ENCODE data around the gene PDE4D. TPM values are rescaled to one million over a fixed set of nuclear protein-coding genes. Genes with fewer than 3 reads are reported as not detected.

PDE4D gene
- total RNA-seq, 1 experiment from 2014 or later = 3.3 TPM

DNA sequence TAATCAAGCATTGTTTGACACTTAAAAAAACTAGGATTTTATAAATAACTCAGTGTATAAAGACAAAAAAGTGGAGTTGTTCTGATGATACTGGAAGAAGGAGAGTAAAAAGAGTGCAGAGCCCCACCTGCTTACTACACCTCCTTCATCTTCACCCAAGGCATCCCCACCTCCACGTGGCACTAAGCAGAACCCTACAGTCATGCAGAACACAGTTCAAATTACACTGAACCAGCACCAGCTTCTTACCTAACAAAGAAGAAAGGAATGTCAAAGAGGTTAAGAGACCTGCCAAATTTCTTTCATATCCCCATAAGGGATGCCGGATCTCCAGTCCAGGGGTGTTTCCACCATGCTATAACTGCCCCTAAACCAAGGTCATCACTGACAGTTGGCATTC is 55.5 kb downstream of the PDE4D start:
- ATAC-seq (peak; percentile 52), DNase-seq (ENCODE audit: low spot score) (no peak)
- TF ChIP-seq HMGA2 (CRISPR knock-in tag; IDR thresholded peaks at IDR 0.05) = no peak
- no peak for TF ChIP-seq JUN (CRISPR knock-in tag; IDR thresholded peaks at IDR 0.05)
- TF ChIP-seq GTF2I (CRISPR knock-in tag; conservative IDR thresholded peaks at IDR 0.05) = no peak
- Mint-ChIP-seq H3K27me3 (ENCODE audit: low read depth) (no peaks in the 10 kb centered on the region), H3K4me1 (peaks cover 13% of the 10 kb centered on the region), H3K9me3 (no peaks in the 10 kb centered on the region), H3K36me3 (no peaks in the 10 kb centered on the region), H3K4me3 (no peak overlapping the region), H3K27ac (no peak overlapping the region)
- POLR2A ChIA-PET = no interaction called here
- CTCF ChIA-PET = no interaction called here

DNA sequence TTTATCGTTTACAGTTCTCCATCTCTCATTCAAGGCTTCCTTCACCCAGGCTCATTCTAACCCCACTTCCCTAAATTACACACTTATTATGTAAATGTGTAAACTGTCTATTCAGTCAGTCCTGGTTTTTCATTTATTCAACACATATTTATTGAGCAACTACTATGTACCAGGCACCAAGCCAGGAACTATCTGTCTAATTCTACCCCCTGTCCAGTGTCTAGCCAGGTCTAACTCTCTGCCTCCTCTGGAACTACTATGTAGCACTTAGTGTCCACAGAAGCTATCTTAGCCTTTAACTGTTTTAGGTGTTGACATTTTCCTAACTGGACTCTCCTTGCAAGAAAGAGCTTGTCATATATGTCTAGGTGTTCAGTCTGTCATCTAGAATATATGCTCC is 56.5 kb downstream of the PDE4D start:
- H3K9me3 Mint-ChIP-seq = no peaks in the 10 kb centered on the region
- H3K27me3 Mint-ChIP-seq (ENCODE audit: low read depth) = no peaks in the 10 kb centered on the region
- no peak overlapping the region for H3K27ac Mint-ChIP-seq
- H3K4me1 Mint-ChIP-seq = peaks cover 17% of the 10 kb centered on the region
- CTCF ChIA-PET = no interaction called here
- POLR2A ChIA-PET = no interaction called here
- no peak for DNase-seq (ENCODE audit: low spot score)
- no peaks in the 10 kb centered on the region for H3K36me3 Mint-ChIP-seq
- ATAC-seq = no peak
- H3K4me3 Mint-ChIP-seq = no peak overlapping the region
- TF ChIP-seq, protein P1, sequence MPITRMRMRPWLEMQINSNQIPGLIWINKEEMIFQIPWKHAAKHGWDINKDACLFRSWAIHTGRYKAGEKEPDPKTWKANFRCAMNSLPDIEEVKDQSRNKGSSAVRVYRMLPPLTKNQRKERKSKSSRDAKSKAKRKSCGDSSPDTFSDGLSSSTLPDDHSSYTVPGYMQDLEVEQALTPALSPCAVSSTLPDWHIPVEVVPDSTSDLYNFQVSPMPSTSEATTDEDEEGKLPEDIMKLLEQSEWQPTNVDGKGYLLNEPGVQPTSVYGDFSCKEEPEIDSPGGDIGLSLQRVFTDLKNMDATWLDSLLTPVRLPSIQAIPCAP (CRISPR knock-in tag; IDR thresholded peaks at IDR 0.05) = no peak
- TF ChIP-seq GABPB1 (CRISPR knock-in tag; IDR thresholded peaks at IDR 0.05) (no peak), ESRRA (CRISPR knock-in tag; IDR thresholded peaks at IDR 0.05; ENCODE audit: borderline replicate concordance) (no peak), ZNF263 (CRISPR knock-in tag; IDR thresholded peaks at IDR 0.05; ENCODE audit: low read depth) (no peak), ZNF416 (CRISPR knock-in tag; IDR thresholded peaks at IDR 0.05) (no peak), ZNF232 (CRISPR knock-in tag; IDR thresholded peaks at IDR 0.05) (no peak), NFATC4 (CRISPR knock-in tag; IDR thresholded peaks at IDR 0.05) (no peak), KAT7 (CRISPR knock-in tag; IDR thresholded peaks at IDR 0.05; ENCODE audit: borderline replicate concordance) (no peak), NR1H2 (CRISPR knock-in tag; IDR thresholded peaks at IDR 0.05) (no peak), TEAD1 (CRISPR knock-in tag; IDR thresholded peaks at IDR 0.05) (no peak), JAZF1 (CRISPR knock-in tag; IDR thresholded peaks at IDR 0.05) (no peak)
- TF ChIP-seq, protein P2, sequence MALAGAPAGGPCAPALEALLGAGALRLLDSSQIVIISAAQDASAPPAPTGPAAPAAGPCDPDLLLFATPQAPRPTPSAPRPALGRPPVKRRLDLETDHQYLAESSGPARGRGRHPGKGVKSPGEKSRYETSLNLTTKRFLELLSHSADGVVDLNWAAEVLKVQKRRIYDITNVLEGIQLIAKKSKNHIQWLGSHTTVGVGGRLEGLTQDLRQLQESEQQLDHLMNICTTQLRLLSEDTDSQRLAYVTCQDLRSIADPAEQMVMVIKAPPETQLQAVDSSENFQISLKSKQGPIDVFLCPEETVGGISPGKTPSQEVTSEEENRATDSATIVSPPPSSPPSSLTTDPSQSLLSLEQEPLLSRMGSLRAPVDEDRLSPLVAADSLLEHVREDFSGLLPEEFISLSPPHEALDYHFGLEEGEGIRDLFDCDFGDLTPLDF (CRISPR knock-in tag; IDR thresholded peaks at IDR 0.05) = no peak
- TF ChIP-seq, protein P3, sequence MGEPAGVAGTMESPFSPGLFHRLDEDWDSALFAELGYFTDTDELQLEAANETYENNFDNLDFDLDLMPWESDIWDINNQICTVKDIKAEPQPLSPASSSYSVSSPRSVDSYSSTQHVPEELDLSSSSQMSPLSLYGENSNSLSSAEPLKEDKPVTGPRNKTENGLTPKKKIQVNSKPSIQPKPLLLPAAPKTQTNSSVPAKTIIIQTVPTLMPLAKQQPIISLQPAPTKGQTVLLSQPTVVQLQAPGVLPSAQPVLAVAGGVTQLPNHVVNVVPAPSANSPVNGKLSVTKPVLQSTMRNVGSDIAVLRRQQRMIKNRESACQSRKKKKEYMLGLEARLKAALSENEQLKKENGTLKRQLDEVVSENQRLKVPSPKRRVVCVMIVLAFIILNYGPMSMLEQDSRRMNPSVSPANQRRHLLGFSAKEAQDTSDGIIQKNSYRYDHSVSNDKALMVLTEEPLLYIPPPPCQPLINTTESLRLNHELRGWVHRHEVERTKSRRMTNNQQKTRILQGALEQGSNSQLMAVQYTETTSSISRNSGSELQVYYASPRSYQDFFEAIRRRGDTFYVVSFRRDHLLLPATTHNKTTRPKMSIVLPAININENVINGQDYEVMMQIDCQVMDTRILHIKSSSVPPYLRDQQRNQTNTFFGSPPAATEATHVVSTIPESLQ (CRISPR knock-in tag; IDR thresholded peaks at IDR 0.05) = no peak
- TF ChIP-seq, protein P4, sequence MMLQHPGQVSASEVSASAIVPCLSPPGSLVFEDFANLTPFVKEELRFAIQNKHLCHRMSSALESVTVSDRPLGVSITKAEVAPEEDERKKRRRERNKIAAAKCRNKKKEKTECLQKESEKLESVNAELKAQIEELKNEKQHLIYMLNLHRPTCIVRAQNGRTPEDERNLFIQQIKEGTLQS (CRISPR knock-in tag; conservative IDR thresholded peaks at IDR 0.05) = no peak
- TF ChIP-seq, protein P5, sequence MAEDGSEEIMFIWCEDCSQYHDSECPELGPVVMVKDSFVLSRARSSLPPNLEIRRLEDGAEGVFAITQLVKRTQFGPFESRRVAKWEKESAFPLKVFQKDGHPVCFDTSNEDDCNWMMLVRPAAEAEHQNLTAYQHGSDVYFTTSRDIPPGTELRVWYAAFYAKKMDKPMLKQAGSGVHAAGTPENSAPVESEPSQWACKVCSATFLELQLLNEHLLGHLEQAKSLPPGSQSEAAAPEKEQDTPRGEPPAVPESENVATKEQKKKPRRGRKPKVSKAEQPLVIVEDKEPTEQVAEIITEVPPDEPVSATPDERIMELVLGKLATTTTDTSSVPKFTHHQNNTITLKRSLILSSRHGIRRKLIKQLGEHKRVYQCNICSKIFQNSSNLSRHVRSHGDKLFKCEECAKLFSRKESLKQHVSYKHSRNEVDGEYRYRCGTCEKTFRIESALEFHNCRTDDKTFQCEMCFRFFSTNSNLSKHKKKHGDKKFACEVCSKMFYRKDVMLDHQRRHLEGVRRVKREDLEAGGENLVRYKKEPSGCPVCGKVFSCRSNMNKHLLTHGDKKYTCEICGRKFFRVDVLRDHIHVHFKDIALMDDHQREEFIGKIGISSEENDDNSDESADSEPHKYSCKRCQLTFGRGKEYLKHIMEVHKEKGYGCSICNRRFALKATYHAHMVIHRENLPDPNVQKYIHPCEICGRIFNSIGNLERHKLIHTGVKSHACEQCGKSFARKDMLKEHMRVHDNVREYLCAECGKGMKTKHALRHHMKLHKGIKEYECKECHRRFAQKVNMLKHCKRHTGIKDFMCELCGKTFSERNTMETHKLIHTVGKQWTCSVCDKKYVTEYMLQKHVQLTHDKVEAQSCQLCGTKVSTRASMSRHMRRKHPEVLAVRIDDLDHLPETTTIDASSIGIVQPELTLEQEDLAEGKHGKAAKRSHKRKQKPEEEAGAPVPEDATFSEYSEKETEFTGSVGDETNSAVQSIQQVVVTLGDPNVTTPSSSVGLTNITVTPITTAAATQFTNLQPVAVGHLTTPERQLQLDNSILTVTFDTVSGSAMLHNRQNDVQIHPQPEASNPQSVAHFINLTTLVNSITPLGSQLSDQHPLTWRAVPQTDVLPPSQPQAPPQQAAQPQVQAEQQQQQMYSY (CRISPR knock-in tag; IDR thresholded peaks at IDR 0.05) = no peak
- TF ChIP-seq, protein P6, sequence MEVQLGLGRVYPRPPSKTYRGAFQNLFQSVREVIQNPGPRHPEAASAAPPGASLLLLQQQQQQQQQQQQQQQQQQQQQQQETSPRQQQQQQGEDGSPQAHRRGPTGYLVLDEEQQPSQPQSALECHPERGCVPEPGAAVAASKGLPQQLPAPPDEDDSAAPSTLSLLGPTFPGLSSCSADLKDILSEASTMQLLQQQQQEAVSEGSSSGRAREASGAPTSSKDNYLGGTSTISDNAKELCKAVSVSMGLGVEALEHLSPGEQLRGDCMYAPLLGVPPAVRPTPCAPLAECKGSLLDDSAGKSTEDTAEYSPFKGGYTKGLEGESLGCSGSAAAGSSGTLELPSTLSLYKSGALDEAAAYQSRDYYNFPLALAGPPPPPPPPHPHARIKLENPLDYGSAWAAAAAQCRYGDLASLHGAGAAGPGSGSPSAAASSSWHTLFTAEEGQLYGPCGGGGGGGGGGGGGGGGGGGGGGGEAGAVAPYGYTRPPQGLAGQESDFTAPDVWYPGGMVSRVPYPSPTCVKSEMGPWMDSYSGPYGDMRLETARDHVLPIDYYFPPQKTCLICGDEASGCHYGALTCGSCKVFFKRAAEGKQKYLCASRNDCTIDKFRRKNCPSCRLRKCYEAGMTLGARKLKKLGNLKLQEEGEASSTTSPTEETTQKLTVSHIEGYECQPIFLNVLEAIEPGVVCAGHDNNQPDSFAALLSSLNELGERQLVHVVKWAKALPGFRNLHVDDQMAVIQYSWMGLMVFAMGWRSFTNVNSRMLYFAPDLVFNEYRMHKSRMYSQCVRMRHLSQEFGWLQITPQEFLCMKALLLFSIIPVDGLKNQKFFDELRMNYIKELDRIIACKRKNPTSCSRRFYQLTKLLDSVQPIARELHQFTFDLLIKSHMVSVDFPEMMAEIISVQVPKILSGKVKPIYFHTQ (CRISPR knock-in tag; IDR thresholded peaks at IDR 0.05) = no peak
- TF ChIP-seq, protein P7, sequence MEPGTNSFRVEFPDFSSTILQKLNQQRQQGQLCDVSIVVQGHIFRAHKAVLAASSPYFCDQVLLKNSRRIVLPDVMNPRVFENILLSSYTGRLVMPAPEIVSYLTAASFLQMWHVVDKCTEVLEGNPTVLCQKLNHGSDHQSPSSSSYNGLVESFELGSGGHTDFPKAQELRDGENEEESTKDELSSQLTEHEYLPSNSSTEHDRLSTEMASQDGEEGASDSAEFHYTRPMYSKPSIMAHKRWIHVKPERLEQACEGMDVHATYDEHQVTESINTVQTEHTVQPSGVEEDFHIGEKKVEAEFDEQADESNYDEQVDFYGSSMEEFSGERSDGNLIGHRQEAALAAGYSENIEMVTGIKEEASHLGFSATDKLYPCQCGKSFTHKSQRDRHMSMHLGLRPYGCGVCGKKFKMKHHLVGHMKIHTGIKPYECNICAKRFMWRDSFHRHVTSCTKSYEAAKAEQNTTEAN (CRISPR knock-in tag; IDR thresholded peaks at IDR 0.05) = no peak
- TF ChIP-seq, protein P8, sequence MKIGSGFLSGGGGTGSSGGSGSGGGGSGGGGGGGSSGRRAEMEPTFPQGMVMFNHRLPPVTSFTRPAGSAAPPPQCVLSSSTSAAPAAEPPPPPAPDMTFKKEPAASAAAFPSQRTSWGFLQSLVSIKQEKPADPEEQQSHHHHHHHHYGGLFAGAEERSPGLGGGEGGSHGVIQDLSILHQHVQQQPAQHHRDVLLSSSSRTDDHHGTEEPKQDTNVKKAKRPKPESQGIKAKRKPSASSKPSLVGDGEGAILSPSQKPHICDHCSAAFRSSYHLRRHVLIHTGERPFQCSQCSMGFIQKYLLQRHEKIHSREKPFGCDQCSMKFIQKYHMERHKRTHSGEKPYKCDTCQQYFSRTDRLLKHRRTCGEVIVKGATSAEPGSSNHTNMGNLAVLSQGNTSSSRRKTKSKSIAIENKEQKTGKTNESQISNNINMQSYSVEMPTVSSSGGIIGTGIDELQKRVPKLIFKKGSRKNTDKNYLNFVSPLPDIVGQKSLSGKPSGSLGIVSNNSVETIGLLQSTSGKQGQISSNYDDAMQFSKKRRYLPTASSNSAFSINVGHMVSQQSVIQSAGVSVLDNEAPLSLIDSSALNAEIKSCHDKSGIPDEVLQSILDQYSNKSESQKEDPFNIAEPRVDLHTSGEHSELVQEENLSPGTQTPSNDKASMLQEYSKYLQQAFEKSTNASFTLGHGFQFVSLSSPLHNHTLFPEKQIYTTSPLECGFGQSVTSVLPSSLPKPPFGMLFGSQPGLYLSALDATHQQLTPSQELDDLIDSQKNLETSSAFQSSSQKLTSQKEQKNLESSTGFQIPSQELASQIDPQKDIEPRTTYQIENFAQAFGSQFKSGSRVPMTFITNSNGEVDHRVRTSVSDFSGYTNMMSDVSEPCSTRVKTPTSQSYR (CRISPR knock-in tag; IDR thresholded peaks at IDR 0.05) = no peak
